Measurements from ENCODE around the gene LILRB5. TPM values are rescaled to one million over a fixed set of nuclear protein-coding genes. Genes with fewer than 3 reads are reported as not detected.

LILRB5 gene
- polyA plus RNA-seq, 2 of the 4 experiments (the other 2 are of a cell fraction) = not detected

- Histone ChIP-seq H3K9me3 (no peaks in the 10 kb centered on the region), H3K4me2 (no peak overlapping the region), H3K4me1 (no peaks in the 10 kb centered on the region), H3K4me3 (no peak overlapping the region), H3K27ac (no peak overlapping the region)
- ChIA-PET POLR2A (no interaction called here), CTCF (interaction anchor here (1.0 to 2.5 kb wide), 2 partner anchors 12 to 32 kb away, joined by 3 to 7 read pairs; no protein-coding TSS in a partner anchor)
- DNase-seq (ENCODE audit: low read depth in 1 of 2, low spot score in 1 of 2) (no peak), FAIRE-seq (no peak), ATAC-seq (no peak)
- WGBS (ENCODE audit: missing lambda C conversion rate) = 60% methylated on average over 11 of the region's 11 CpGs
- TF ChIP-seq POLR2A (IDR thresholded peaks at IDR 0.05; ENCODE audit: low read length) = no peak
- no peak for TF ChIP-seq FOSL2 (IDR thresholded peaks at IDR 0.05)
- TF ChIP-seq FOSL2 (CRISPR knock-in tag; IDR thresholded peaks at IDR 0.05) = 0 out of 2 replicates have a peak, but pooled peaks have one; percentile 15
These were observed 4.2 kb downstream of the LILRB5 start for GRCh38 chr19:54252845-54253244.

- Histone ChIP-seq H3K4me1 (no peaks in the 10 kb centered on the region), H3K4me3 (no peak overlapping the region), H3K27ac (no peak overlapping the region), H3K9me3 (no peaks in the 10 kb centered on the region), H3K4me2 (no peak overlapping the region)
- TF ChIP-seq NFE2L2 (conservative IDR thresholded peaks at IDR 0.05; ENCODE audit: low read length) (no peak), TP53 (CRISPR knock-in tag; IDR thresholded peaks at IDR 0.05) (no peak), JUNB (IDR thresholded peaks at IDR 0.05) (no peak), TFCP2L1 (CRISPR knock-in tag; IDR thresholded peaks at IDR 0.05) (no peak)
- TF ChIP-seq, protein P1, sequence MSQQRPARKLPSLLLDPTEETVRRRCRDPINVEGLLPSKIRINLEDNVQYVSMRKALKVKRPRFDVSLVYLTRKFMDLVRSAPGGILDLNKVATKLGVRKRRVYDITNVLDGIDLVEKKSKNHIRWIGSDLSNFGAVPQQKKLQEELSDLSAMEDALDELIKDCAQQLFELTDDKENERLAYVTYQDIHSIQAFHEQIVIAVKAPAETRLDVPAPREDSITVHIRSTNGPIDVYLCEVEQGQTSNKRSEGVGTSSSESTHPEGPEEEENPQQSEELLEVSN (IDR thresholded peaks at IDR 0.05; ENCODE audit: borderline replicate concordance, low read depth) = no peak
- TF ChIP-seq, protein P2, sequence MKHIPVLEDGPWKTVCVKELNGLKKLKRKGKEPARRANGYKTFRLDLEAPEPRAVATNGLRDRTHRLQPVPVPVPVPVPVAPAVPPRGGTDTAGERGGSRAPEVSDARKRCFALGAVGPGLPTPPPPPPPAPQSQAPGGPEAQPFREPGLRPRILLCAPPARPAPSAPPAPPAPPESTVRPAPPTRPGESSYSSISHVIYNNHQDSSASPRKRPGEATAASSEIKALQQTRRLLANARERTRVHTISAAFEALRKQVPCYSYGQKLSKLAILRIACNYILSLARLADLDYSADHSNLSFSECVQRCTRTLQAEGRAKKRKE (CRISPR knock-in tag; IDR thresholded peaks at IDR 0.05; ENCODE audit: low read depth) = no peak
- ATAC-seq = no peak
- 40% methylated on average over 9 of the region's 9 CpGs for WGBS (ENCODE audit: missing lambda C conversion rate)
- no peak for DNase-seq (ENCODE audit: low read depth in 1 of 2, low spot score in 1 of 2)
- ChIA-PET CTCF (interaction anchor here (1.0 to 2.5 kb wide), 2 partner anchors 13 to 32 kb away, joined by 3 to 7 read pairs; no protein-coding TSS in a partner anchor), POLR2A (no interaction called here)
- FAIRE-seq = no peak
These were observed 4.8 kb downstream of the LILRB5 start for GRCh38 chr19:54252243-54252642.

DNA sequence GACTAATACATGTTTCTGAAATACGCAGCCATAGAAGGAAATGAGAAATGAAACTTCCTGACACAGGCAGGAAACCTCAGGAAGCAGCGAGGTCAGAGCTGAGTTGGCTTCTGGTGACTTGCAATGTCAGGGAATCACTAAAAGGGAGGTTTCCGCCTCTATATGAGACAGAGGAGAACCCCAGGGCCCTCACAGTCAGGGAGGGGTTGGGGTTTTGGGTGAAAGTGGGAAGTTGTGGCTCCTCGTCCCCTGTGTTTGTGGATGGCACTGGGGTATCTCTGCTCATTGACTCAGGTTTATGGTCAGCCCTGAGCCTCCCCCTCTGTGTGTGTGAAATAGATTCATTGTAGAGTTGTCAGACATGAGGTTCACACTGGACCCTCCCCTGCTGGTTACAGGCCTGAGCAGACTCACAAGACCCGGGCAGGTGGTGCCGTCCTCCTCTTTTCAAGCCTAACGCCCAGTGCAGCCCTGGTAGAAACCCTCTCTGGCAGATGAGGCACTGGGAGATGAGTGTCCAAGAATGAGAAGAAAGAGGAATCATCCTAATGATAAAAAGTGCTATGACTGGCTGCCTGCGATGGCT, 9.0 kb downstream of the LILRB5 start:
- no peak overlapping the region for H3K4me2 ChIP-seq
- 57% methylated on average over 8 of the region's 8 CpGs for WGBS (ENCODE audit: missing lambda C conversion rate)
- TF ChIP-seq, protein P2 (CRISPR knock-in tag; IDR thresholded peaks at IDR 0.05; ENCODE audit: low read depth) = no peak
- no peak for TF ChIP-seq POLR2AphosphoS2 (conservative IDR thresholded peaks at IDR 0.05; ENCODE audit: low read length)
- TF ChIP-seq, protein P3, sequence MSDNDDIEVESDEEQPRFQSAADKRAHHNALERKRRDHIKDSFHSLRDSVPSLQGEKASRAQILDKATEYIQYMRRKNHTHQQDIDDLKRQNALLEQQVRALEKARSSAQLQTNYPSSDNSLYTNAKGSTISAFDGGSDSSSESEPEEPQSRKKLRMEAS (IDR thresholded peaks at IDR 0.05) = no peak
- TF ChIP-seq NFE2L2 (conservative IDR thresholded peaks at IDR 0.05; ENCODE audit: low read length) = no peak
- no peak for TF ChIP-seq MAZ (IDR thresholded peaks at IDR 0.05; ENCODE audit: borderline replicate concordance, low read depth, low read length)
- no peak for TF ChIP-seq FOSL2 (IDR thresholded peaks at IDR 0.05)
- no peak for TF ChIP-seq FOSL2 (CRISPR knock-in tag; IDR thresholded peaks at IDR 0.05)
- TF ChIP-seq JUN (IDR thresholded peaks at IDR 0.05) = no peak
- TF ChIP-seq NPAS2 (CRISPR knock-in tag; IDR thresholded peaks at IDR 0.05; ENCODE audit: borderline replicate concordance) = no peak
- TF ChIP-seq SMC3 (IDR thresholded peaks at IDR 0.05) = no peak
- TF ChIP-seq USF2 (IDR thresholded peaks at IDR 0.05) = no peak
- no peak for TF ChIP-seq EHF (CRISPR knock-in tag; IDR thresholded peaks at IDR 0.05)
- TF ChIP-seq ESRRA (IDR thresholded peaks at IDR 0.05; ENCODE audit: borderline replicate concordance, low read length) = no peak
- no peak for TF ChIP-seq ZFP36 (IDR thresholded peaks at IDR 0.05; ENCODE audit: borderline replicate concordance, partially characterized antibody)
- no peak for TF ChIP-seq MYC (IDR thresholded peaks at IDR 0.05; ENCODE audit: borderline replicate concordance, low read length)
- TF ChIP-seq EHMT2 (IDR thresholded peaks at IDR 0.05; ENCODE audit: low read depth) = no peak
- TF ChIP-seq, protein P4, sequence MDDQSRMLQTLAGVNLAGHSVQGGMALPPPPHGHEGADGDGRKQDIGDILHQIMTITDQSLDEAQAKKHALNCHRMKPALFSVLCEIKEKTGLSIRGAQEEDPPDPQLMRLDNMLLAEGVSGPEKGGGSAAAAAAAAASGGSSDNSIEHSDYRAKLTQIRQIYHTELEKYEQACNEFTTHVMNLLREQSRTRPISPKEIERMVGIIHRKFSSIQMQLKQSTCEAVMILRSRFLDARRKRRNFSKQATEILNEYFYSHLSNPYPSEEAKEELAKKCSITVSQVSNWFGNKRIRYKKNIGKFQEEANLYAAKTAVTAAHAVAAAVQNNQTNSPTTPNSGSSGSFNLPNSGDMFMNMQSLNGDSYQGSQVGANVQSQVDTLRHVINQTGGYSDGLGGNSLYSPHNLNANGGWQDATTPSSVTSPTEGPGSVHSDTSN (IDR thresholded peaks at IDR 0.05) = no peak
- TF ChIP-seq KDM1A (IDR thresholded peaks at IDR 0.05; ENCODE audit: low read depth) = no peak
- H3K4me3 ChIP-seq = no peak overlapping the region
- FAIRE-seq = no peak
- H3K4me1 ChIP-seq = no peaks in the 10 kb centered on the region
- H3K9me3 ChIP-seq = no peaks in the 10 kb centered on the region
- ChIA-PET POLR2A (no interaction called here), CTCF (interaction anchor here (0.9 to 2.0 kb wide), 4 partner anchors 10 to 20 kb away, joined by 3 to 13 read pairs (median 3); no protein-coding TSS in a partner anchor)
- ATAC-seq = peak in 1 of 2 experiments; percentile 31; a peak in 2 of 6 replicates
- no peak overlapping the region for H3K27ac ChIP-seq
- no peak for DNase-seq (ENCODE audit: low read depth in 1 of 2, low spot score in 1 of 2)
